GM19043 (cell line): ENCODE results near the gene MFAP2.

ENCODE experiments used
- ATAC-seq: cut with Tn5 transposase; IDR thresholded peaks from one replicate; pipeline ENCODE4 v1.9.1; 2021; ENCODE audit warnings: low read depth; ENCODE audit not compliant: unreplicated experiment

Gene MFAP2

GRCh38 chr1:16980473-16981268 is at the start of gene MFAP2:
TSS of gene MFAP2 (minus strand) at chr1:16980620. CDS start at chr1:16978273, 2,347 bp downstream.
- ATAC-seq, result no peak

DNA sequence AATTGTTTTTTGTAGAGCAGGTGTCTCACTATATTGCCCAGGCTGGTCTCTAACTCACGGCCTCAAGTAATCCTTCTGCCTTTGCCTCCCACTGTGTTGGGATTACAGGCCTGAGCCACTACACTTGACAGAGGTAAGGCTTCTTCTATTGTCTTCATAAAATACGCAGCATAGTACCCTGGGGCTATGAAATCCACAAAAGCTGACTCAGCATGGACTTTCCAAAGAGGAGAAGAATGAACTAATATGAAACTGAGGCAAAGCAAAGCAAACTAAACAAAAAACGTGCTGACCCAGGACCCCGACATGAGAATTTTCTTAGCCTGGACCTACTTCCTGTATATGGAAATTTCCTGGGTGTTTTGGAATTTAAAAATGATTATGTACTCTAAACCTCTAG is 49.8 kb upstream of the MFAP2 start:
- no peak for ATAC-seq

DNA sequence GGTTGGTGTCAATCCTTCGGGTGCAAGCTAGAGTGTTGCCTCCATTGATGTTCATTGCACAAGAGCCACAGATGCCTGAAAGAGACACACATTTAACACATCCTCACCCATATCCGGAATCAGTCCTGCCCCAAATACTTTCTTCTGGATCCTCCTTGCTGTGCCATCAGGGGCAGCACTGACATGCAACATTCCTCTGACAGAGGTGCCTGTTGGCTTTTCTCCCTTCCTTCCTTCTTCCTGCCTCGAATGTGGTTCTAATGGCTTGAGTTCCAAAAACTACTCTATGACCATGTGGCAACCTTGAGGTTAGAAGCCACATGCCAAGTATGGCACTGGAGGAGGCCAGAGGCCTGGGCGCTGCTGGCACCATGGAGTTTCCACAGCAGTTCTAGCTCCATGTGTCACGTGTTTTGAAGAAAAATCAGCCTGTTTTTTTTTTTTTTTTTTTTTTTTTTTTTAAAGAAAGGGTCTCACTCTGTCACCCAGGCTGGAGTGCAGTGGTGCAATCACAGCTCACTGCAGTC is 48.3 kb upstream of the MFAP2 start:
- ATAC-seq, result no peak

GRCh38 chr1:17027900-17028299 is 47.5 kb upstream of the MFAP2 start:
- no peak for ATAC-seq

DNA sequence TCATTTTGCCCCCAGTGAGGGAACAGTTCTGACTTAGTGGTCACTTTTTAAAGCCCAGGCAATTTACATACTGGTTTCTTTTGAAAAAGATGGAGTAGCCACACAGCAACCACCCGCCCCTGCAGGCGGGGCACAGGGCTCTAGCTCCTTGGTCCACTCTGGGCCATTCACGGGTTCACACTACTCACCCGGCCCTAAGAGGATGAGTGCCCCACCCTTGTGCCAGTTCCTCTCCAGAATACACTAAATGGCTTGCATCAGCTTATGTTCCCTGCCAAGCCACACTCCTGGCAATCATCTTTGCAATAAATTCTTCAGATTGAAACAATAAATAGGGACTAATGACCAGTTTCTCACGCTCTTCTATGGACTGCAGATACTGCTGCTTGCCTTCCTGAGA is 47.0 kb upstream of the MFAP2 start:
- ATAC-seq, result no peak

DNA sequence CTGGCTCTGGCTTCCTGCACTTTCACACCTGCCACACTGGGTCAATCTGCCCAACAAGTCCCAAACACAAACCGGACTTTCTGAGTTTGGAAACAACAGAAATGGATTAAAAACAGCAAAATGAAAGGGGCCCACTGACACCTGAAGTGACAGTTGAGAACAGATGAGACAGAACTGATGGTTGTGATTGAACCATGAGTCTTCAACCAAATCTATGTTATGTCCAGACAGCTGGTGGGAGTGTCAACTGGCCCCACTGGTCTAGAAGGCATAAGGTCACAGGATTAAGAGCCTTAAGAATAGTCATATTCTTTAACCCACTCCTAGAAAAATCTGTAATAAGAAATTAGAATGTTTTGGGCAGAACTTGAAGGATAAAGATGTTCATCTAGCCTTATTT is 44.3 kb upstream of the MFAP2 start:
- no peak for ATAC-seq

DNA sequence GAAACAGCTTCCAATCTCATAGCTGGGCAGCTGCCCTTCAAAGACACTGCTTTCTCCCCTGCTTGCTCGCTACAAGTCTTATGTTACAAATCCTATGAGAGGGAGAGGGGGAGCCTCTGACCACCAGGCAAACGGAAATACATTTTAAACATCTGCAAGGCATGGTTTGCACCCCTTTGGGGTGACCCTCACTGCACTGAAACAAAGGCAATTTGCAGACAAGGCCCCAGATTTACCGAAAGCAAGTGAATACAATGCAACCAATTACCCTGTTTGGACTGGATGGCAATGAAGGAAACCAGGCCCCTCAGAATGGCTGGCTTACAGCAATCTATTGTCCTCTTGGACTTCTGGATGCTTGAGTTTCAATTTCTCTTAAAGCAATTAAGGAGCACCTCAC is 43.2 kb upstream of the MFAP2 start:
- no peak for ATAC-seq

DNA sequence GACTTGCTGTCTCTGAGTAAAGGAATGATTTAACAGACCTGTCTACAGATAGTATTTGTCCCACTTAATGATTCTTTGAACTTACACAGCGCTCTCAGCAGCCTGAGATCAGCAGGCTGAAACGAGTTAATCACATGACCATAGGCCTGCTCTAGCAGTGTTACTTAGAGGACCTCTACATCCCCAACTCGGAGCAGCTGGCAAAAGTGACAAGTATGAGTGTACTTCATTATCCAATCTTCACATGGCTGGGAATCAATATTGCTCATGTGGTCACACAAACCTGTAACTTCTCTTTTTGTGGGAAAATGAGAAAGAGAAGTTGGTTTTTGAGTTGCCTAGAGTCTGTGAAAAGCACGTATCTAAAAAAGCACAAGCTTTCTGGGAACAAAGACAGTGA is 42.7 kb upstream of the MFAP2 start:
- no peak for ATAC-seq

DNA sequence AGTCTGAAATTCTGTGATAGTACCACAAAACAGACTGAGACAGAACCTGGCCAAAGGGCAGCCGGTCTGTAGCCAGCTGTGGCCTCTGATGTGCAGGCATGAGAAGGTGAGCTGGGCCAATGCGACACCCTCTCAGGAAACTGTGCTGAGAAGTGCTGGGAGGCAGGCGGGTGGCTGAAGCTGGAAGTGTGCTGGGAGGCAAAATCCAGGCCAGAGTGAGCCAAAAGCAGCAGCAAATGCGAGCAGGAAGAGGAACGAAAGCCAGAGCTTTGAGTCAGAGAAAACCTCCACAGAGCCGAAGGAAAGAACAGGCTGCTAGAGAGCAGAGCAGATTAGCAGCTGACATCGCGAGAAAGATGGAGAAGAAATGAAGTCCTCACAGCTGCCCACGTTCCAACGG is 41.5 kb upstream of the MFAP2 start:
- no peak for ATAC-seq

GRCh38 chr1:17020502-17020901 is 40.1 kb upstream of the MFAP2 start:
- ATAC-seq, result no peak

DNA sequence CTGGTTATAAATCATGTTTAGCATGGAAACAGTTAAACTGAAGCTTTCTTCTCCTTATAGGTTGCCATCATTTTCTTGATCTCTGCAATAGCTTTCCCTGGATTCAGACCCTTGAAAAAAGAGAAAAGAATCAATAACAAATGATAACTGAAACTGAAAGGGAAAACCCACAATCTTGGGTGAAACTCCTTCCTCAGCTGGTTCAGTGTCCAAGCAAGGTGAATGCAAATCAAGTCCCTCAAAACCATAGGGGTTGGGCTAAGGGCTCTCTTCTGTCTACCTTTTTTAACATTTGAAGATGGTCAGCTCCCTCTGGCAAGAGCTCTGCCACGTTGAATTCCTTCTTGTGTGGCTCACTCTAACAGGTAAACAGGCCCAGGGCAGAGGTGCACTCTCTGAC is 38.4 kb upstream of the MFAP2 start:
- no peak for ATAC-seq

DNA sequence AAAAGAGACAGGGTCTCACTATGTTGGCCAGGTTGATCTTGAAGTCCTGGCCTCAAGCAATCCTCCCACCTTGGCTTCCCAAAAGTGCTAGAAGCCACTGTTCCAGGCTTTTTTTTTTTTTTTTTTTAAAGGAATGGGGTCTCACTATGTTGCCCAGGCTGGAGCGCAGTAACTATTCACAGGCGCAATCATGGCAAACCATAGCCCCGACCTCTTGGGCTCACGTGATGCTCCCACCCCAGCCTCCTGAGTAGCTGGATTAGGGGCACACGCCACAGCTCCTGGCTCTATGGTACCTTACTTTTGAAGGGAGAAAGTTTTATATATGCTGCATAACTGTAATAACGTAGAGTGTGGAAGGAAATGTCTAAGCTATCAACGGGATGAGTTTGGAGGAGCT is 37.0 kb upstream of the MFAP2 start:
- ATAC-seq, result no peak

DNA sequence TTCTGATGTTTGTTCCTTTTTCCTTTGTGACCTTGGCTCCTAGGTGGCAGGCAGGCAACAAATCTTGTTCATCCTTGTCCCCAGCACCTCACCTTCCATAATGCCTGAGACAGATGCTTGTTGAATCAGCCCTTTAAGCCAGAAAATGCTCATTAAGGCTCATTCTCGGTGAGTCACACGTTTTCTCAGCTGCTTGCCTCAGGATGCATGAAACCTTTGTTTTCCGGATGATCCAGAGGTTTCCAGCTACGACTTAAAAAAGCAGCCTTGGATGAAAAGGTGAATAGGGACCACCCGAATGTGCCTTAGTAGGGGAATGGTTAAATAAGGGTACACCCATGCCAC is 35.9 kb upstream of the MFAP2 start:
- no peak for ATAC-seq

GRCh38 chr1:17014671-17015567 is 34.5 kb upstream of the MFAP2 start:
- no peak for ATAC-seq

DNA sequence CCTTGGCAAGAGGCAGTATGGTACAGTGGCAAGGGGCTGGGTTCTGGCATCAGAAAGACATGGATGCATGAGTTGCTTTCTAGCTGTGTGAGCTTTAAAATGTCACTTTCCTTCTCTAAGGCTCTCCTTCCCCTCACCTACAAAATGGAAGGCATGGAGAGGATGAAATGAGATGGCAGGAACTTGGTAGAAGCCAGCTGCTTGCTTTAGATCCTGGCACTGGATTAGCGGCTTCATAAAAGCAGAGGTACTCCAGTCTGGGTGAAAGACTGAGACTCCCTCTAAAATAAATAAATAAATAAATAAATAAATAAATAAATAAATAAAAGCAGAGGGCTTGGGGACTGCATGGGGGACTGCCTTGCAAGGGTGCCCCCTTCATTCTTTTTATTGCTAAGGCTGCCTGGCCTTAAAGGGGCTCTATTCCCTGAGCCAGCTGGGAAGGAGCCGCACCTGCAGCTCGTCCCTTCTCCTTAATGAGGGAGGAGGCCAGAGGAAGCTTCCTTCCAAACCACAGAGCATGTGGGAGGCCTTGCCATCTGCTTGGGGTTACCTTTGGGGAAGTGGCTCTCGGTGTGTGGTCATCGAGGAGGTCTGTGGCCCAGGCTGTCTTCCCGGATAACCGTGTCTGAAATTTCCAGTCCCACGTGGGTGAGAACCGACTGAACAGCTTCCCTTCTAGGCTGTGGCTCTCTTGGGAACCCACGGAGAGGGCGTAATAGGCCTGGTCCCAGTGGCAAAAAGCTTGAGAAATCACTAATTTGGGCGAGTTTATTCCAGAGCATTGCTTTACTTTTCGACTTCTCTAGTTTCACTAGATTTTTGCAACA is 33.3 kb upstream of the MFAP2 start:
- ATAC-seq, result no peak

GRCh38 chr1:17012775-17013490 is 32.5 kb upstream of the MFAP2 start:
- ATAC-seq, result no peak

DNA sequence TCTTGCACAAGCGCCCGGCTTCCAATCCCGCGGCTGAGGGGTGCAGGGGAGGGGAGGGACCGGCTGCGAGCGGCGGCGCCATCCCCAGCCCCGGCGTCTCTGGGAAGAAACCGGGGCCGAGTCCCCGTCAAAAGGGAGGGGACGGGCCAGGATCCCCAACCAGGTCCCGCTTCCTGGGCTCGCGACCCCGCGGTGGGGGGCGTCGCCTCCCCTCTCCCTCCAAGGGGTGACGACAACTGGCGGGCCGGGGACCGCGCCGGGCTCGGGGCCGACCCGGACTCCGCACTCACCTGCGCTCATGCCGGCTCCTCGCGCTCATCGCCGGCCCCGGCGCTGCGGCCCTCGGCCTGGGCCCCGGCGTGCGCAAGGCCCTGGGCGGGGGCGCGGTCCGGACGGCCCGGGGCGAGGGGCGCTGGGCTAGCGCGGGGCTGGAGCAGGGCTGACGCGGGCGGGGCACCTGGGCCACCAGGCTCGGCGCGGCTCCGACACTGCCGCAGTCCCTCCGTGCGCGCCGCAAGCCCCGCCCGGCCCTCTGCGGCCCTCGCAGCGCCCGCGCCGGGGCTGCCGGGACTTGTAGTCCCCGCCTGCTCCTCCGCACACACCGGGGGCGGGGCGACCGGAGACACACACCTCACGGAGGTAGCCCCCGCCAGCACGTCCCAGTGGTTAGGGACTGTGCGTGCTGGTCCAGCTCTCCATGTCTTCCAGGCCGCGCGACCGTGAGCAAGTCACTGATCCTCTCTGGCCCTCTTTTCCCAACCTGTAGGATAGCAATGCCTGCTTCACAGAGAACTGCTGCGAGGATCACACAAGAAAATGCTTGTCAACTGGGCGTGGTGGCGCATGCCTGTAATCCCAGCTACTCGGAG is 31.3 kb upstream of the MFAP2 start, which contains the start of gene ATP13A2:
TSS of gene ATP13A2 (minus strand) at position 490 of the 869 bp plus-strand sequence. CDS start at position 300, 190 bp downstream.
- ATAC-seq, result peak; percentile 81

DNA sequence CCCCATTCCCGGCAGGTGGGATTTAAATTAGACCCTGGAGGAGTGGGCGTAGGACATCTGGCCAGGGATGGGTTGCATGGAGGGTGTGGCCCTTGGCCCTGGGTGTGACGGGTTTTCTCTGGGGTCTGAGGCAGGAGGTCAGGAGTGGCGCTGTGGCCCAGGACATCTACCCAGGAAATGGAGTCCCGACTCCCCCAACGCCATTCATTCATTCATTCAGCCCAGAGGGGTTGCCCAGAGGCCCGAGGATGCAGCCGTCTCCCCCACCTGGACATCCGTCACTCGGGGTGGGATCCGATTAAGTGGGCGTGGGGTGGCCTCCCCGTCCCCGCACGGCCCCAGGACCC is 30.6 kb upstream of the MFAP2 start:
- ATAC-seq, result no peak

DNA sequence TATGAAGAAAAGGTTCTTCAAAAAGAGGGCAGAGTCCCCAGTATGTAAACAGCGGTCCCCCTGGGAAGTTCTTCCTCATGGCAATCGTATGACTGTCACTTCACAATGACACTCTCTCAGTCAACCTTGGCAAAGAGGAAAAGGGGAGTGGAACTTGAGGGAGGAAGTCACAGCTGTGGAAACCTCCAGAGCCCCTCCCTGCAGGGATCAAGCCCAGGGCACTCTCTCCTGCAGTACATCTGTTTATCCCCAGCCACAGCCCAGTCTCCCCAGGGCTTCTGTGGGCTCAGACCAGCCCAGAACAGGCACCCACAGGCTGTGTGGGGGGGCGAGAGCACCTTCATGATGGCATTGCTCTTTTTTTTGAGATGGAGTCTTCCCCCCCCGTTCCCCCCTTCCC is 29.3 kb upstream of the MFAP2 start:
- ATAC-seq, result no peak
